SK-N-MC (cell line): Measurements from ENCODE around the gene OPCML.

Experiments used
- FOXP2 ChIP-seq: optimal IDR thresholded peaks from 2 replicates; pipeline ENCODE3; 2011; ENCODE audit warnings: mild to moderate bottlenecking, moderate library complexity; ENCODE audit not compliant: insufficient read depth; ENCODE audit errors: extremely low read length, control extremely low read depth
- POLR2AphosphoS5 ChIP-seq: IDR thresholded peaks from 2 replicates; pipeline ENCODE4 v1.6.1; 2012; ENCODE audit warnings: mild to moderate bottlenecking, low read depth, low read length, borderline replicate concordance

DNA sequence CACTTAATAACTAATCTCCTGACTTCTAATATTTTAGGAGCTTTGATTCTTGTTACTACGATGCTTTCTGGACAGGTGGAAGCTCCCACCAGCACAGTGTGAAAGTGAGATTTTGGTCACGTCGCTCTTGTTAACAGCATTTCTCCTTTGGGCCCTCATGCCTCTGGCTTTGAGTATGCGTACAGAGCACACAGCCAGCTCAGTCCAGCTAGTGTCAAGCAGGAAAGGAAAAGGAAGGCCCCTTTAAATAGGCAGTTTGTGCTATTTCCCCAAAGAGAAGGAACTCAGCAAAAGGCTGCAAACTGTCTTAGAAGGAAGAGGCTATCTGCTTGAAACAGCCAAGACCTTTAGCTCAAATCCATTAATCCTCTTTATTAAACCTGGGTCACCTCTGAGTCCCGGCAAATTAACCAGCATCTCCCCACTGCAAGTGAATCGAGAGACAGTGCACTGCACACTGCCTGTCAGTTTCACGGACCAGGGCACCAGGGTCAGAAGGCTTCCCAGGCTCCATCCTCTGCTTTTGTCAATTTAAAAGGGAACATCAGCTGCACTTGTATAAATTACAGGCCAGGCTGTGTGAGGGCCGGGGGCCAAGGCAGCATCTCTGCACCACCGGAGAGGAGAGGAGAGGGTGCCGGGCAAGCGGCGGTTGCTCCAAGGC, 34.7 kb downstream of the OPCML start:
- TF ChIP-seq FOXP2 = no peak
- TF ChIP-seq POLR2AphosphoS5 = no peak
